ENCODE results near the gene ZNF780A.
"Not testable (repeated sequence)": the region's sequence is repeated elsewhere in the genome, so short reads cannot be mapped to it uniquely, and the experiment has no call there.

The ZNF780A gene

GRCh38 chr19:40088299-40089047 is 2.3 kb downstream of the ZNF780A start:
- no peak for DNase-seq

GRCh38 chr19:40084948-40085347 is 5.8 kb downstream of the ZNF780A start:
- DNase-seq = no peak

- no peak for DNase-seq
These were observed 9.3 kb downstream of the ZNF780A start for GRCh38 chr19:40081411-40081810.

GRCh38 chr19:40080289-40080688 is 10.5 kb downstream of the ZNF780A start:
- DNase-seq = no peak

GRCh38 chr19:40078377-40078776 is 12.4 kb downstream of the ZNF780A start:
- no peak for DNase-seq

GRCh38 chr19:40070058-40070457 is 20.7 kb downstream of the ZNF780A start:
- no peak for DNase-seq

GRCh38 chr19:40059624-40060023 is 31.1 kb downstream of the ZNF780A start:
- DNase-seq = no peak

GRCh38 chr19:40057166-40057565 is 33.6 kb downstream of the ZNF780A start:
- no peak for DNase-seq

- no peak for DNase-seq
These were observed 34.2 kb downstream of the ZNF780A start for GRCh38 chr19:40056505-40056904.

- DNase-seq = peak in 50 of 51 donors; percentile 7 to 85 (median 56)
These were observed 34.8 kb downstream of the ZNF780A start, which contains the start of gene ZNF780B for GRCh38 chr19:40055832-40056504. TSS of gene ZNF780B (minus strand) at chr19:40056231. CDS start at chr19:40050332, 5,899 bp downstream.

- DNase-seq = no peak
These were observed 35.7 kb downstream of the ZNF780A start for GRCh38 chr19:40055049-40055448.

- DNase-seq = no peak
These were observed 36.1 kb downstream of the ZNF780A start for GRCh38 chr19:40054632-40055031.

GRCh38 chr19:40053491-40053890 is 37.3 kb downstream of the ZNF780A start:
- DNase-seq = no peak

- not testable (repeated sequence) for DNase-seq
These were observed 49.0 kb downstream of the ZNF780A start for GRCh38 chr19:40041718-40042117.

GRCh38 chr19:40038047-40038446 is 52.7 kb downstream of the ZNF780A start:
- DNase-seq = not testable (repeated sequence)

GRCh38 chr19:40035996-40036395 is 54.7 kb downstream of the ZNF780A start:
- DNase-seq = no peak

- no peak for DNase-seq
These were observed 56.7 kb downstream of the ZNF780A start for GRCh38 chr19:40033989-40034560.

GRCh38 chr19:40026597-40026970 is 64.2 kb downstream of the ZNF780A start:
- no peak for DNase-seq

- DNase-seq = no peak
These were observed 64.7 kb downstream of the ZNF780A start for GRCh38 chr19:40025938-40026596.

GRCh38 chr19:40023969-40024368 is 66.8 kb downstream of the ZNF780A start:
- DNase-seq = no peak

Measured in hypothalamus (tissue), 51 donors.